ENCODE results near the gene CFAP410.

GRCh38 chr21:44353191-44353970, 14.2 kb upstream of the CFAP410 start, which contains the start of gene TRPM2:
- TF ChIP-seq CTCF (IDR thresholded peaks at IDR 0.05) (no peak), POLR2A (IDR thresholded peaks at IDR 0.05) (no peak), POLR2AphosphoS5 (IDR thresholded peaks at IDR 0.05) (no peak)

All from stomach (tissue), 4 donors.